ENCODE data around the gene GAPT.

The GAPT gene

DNA sequence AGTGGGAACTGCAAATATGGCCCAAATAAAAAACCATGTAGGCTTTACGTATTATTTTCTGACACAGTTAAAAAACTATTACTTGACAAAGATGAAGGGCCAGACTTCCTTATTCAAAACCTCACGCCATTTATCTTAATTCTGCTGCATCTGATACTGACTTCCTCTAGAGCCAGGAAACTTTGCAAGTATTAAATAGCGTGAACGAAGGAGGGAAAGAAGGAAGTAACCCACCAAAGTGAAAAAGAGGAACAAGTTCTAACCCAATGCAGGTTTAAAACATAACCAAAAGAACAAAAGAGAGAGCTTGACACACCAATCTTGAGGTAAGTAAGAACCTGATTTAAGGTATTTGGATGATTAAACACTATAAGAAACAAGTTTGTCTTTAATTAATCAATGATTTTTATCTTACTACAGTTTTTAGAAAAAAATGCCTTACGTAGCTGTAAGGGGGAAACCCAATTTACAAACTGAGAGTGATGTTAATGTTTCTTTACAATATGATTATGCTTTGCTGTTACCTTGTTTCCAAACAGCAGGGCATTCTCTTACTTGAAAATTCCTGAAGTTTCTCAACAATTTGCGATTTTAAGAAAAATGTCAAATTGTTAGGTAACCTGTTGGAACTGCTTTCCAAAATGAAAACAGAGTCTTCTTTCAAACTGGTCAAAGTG, at the start of gene GAPT:
GAPT (plus strand) TSS at position 220 of the 677 bp plus-strand sequence. CDS start 3,102 bp downstream, outside the sequence.
- DNase-seq, result no peak

DNA sequence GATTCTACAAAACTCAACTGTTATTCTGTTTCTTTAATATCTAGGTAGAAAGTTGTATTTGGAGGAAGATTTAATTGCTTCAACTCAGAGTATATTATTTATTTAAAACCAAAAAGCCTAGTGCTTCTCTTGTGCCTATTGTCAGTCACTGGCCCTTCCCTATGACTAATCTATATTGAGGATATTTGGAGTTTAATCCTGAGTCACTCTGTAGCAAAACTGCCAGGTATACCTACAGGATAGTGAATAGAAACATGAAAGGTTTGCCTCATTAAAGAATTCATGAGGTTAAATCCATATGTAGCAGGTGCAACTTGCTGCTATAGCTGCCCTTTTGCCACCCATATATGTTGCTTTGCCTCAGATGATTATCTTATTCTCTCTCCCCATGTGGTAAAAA, 46.4 kb upstream of the GAPT start:
- no peak for DNase-seq

DNA sequence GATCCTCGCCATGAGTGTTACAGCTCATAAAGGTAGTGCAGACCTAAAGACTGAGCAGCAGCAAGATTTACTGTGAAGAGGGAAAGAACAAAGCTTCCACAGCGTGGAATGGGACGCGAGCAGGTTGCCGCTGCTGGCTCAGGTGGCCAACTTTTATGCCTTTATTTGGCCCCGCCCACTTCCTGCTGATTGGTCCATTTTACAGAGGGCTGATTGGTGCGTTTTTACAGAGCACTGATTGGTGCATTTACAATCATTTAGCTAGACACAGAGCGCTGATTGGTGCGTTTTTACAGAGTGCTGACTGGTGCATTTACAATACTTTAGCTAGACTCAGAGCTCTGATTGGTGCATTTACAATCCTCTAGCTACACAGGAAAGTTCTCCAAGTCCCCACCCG, 45.2 kb upstream of the GAPT start:
- no peak for DNase-seq

DNA sequence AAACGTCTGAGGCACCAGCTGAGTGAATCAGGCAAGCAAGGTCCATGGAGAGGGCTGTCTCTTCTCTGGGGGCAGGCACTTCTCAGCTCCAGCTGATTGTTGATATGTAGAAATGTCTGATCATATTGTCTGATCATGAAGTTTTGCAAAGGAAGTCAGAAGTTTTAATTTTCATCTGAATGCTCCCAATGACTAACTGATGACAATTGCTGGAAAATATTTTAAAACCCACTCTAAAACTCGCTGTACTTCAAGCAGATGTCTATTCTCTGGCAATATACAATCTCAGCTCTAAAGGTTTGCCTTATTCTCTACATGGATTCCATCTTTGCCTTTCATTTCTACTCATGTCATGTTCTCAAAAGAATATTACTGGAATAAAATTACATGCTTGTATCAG, 44.0 kb upstream of the GAPT start:
- no peak for DNase-seq

DNA sequence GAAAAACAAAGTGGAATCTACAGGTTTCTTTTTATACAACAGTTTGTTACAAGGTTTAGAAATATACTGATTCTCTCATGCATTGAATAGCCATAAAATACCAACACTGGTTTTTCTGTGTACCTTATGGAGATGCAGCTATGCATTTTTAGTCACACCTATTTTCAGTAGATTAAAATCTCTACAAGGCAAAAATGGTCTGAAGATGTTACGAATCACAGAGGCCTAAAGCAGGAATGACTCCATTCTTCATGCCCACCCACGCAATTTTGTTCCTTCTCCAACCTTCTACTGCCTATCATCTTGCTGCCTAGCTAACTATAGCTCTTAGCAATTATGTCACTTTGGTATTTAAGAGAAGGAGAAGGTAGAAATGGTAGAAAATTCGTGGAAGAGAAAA, 41.2 kb upstream of the GAPT start:
- DNase-seq, result no peak

DNA sequence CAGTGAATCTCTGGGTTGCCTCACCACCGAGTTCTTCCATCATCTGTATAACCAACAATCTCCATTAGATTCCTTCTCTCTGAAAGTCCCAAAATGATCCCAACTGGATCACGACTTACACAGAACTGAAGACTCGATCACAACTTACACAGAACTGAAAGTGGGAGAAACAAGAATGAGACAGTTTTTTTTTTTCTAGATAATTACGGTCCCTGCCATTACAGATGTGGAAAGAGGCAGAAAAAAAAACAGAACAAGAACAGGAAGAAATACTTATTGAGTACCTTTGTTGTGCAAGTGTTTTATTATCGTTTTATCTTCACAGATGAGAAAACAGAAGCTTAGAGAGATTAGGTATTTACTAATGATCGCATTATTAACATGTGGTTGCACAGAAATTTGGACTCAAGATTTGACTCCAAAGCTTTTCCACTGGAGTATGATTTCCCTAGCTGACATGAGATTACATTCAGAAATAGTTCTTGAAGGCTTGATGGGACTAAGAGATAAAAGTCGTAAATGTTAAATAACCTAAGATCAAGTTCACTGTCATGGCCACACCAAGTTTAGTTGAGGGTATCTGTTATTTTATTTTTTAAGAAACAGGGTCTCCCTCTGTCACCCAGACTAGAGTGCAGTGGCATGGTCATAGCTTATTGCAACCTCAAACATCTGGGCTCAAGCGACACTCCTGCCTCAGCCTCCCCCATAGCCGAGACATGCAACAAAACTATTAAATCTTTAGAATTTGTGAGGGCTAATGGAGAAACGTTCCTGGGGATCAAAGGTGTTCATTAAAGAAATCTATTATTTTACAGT, 40.2 kb upstream of the GAPT start:
- DNase-seq, result no peak

DNA sequence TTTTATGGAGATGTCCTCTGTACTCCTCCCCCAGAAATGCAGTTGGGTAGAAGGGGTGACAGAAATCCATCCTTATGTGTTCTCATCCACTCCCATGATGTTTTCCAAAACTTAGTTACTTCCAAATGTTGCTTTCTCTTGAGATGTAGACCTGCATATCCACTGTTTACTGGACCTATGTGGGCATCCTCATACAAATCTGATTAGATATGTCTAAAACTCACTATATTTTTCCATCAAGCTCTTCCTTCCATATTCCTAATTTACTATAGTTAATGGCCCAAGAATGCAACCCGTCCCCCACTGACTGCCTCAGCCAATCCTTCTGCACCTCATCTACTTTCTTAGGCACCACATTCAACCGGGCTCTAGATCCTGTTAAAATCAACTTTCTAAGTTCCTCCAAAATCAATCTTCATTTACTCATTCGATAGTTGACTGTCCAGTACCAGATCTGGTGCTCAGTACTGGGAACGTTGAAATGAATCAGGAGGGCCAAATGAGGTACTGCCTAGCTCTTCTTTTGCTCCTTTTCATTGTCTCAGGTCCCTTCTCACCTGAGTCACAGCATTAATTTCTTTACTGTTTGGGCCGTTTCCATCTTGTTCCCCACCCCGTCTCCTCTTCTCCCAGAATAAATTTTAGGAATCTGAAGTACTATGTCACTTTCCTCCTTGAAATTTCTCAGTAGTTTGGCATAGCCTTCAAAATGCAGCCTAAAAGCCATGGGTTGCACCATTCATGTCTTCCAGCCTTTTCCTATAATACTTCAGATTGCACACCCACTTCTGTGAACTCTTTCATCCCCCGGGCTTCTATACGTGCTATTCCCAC, 39.3 kb upstream of the GAPT start:
- DNase-seq, result no peak

DNA sequence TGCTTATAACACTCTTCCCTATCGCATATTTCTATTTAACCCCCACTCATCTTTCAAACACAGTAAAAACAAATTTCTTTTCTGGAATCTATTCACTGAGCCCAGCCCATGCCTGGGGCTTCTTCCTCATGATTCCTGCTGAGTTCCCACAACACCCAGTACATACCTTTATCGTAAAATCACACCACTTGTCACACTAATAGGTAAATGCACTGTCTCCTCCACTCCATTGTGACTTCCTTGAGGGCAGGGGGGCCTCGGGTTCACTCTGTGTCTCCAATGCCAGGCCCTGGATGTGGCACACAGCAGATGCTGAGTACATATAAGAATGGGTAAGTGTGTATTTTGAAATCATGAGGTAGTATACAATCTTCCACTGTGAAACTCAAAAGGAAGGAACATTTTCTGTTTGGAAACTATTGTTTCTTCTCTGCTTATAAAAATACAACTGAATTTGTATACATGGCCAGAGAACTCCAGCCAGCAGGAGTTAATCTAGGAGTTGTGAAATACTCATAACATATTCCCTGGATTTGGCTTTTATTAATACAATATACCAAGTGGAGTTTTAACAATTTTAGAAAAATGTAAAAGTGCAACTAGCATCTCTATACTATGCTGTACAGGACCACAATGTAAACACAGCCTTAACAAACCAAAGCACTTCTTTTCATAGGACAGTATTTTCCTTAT, 38.5 kb upstream of the GAPT start:
- DNase-seq, result no peak

DNA sequence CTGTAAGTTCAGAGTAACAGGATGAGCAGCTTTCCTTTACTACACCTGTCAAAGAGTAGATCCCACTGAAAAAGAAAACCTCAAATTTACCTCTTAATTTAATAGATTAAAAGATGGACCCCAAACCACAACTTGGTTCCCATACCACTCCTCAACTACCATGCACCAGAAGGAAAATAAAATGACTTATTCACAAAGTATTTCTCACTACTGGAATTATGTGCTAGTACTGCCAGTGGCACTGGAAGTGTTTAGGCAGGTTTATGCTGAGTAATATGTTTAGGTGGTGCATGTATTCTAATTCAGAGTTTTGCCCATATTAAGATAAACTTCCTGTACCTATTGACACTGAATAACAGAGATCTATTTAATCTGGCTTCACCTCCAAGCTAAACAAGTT, 37.9 kb upstream of the GAPT start:
- no peak for DNase-seq

DNA sequence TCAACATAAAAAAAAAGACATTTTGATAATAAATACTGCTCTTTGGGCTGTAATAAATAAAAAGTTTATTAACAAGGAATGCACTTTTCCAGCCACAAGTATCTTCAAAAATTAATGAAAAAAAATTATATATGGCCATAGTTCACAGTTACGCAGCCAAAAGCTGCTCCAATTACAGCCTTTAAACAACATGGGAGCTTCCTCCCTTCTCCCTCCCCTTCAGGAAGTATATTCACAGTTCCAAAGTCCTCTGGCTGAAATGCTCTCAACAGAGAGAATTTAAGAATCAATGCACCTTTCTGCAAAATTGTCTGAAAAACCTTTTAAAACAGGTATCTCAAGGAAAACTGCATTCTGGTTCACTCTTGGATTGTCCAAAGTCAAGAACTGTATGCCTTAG, 37.2 kb upstream of the GAPT start:
- DNase-seq, result no peak

DNA sequence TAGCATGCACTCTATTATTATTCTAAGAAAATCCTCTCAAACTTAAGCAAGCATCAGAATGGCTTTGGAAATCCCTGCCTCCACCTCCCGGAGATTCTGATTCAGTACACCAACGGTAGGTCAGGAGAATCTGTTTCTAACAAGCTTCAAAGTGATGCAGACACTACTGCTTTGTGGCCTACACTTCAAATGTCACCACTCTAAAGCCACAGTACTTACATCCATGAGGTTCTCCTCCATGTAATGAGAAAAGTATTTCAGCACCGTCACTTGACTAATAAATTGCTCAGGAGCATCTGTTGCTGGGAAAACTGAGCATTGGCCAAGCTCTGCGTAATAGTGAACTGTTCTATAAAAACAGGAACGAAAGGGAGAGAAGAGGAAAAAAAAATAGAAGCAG, 36.2 kb upstream of the GAPT start:
- no peak for DNase-seq

DNA sequence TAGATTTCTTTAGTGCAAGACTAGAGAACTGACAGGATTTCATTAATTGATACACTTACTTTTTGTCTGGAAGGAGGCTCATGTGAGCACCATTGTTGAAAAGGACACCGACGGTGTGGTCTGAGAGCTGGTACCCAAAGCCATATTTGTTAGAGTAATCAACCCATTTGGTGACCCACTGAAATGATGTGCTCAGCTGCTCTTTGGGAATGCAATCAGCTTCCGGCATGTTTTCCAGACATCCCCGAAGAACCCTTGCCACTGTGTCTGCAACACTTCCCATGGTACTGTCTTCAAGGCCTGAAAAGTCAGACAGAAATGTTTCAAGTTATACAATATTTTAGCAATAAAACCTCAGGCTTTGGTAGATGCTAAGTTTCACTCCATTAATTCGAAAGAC, 35.8 kb upstream of the GAPT start:
- DNase-seq, result no peak

DNA sequence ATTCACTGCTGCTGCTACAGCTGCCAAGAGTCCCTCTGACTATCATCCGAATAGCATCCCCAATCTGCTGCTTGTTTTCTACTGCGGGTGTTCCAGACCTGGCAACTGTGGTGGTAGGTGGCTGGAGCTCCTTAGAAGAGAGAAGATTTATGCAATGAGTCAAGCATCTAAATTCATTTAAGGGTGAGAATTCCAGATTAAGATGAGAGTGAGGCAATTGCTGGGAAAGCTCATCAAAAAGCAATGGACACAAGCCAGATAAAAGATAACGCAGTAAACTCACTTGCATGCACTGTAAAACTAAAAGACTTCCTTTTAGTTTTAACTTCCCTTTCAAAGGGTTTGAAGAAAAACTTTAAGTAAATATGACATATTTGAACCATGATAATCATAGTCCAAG, 35.2 kb upstream of the GAPT start:
- no peak for DNase-seq

DNA sequence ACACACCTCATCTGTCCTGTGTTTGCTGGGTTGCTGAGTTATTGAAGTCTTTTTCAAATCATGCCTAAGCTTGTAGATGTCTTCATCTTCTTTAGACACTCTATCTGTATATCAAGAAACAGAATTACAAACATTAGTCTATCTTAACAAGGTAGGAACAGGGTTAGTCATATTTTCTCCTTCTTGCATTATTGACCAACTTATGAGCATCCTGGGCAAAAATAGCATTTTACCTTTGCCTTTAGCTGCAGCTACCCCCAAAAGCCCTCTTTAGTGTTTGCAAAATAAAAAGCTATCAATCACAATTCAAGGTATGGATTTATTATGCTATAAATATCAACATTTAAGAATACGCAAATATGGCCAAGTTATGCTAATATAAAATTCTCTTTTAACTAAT, 34.7 kb upstream of the GAPT start:
- DNase-seq, result no peak

DNA sequence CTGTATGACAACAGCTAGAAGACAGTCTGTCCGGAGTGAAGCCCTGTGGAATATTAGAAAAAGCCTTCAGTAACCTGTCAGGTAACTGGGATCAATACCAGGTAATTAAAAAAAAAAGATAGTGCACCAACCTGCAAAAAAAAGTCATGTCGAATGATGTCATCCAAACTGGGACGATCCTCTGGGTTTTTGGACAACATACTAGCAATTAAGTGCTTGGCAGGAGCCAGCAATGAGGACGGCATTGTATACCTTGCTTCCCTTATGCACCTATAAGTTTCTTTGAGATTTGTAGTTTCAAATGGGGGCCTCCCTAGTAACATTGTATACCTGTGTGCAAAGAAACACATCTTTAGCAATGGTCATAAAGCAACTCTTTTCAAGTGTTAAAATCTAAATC, 34.2 kb upstream of the GAPT start:
- DNase-seq, result no peak

DNA sequence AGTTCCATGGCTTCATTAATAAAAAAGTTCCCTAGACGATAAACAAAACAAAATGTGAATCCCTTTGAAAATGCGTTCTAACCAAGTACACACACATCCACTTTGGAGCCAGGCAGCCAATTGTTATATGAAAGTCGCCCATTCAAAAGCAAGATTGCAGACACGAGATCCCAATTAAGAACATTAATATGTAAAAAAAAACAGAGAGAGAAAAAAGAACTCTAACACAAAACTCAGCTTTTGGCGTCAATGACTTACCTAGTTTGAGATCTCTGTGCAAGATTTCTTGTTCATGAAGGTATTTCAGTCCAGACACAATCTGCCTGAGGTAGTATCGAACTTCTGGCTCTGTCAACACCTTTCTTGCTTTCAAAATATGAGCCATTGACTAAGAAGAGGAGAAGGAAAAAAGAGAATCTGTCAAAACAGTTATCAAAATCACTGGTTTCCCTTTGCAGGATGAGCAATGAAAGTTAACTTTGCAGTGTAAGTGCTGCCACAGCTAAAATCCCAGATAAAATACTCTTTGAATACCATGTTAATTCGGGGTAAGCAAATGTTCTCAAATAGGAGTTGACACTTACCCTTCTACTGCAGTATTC, 33.0 kb upstream of the GAPT start:
- DNase-seq, result no peak

DNA sequence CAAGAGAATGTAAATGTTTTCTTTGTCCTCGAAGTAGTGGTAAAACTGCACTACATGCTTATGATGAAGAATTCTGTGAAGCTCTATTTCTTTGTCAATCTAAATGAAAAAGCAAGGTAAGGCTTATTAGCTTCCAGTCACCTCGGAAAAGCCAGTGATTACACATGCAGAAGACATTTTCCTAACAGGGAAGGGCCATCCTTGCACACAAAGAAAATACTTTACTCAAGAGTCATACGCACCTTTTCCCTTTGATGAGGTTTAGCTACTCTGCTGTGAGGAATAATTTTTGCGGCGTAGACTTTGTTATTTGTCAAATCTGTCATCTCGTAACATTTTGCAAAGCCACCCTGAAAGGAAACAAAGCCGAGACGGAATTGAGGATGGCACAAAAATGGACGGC, 32.5 kb upstream of the GAPT start:
- DNase-seq, result no peak

DNA sequence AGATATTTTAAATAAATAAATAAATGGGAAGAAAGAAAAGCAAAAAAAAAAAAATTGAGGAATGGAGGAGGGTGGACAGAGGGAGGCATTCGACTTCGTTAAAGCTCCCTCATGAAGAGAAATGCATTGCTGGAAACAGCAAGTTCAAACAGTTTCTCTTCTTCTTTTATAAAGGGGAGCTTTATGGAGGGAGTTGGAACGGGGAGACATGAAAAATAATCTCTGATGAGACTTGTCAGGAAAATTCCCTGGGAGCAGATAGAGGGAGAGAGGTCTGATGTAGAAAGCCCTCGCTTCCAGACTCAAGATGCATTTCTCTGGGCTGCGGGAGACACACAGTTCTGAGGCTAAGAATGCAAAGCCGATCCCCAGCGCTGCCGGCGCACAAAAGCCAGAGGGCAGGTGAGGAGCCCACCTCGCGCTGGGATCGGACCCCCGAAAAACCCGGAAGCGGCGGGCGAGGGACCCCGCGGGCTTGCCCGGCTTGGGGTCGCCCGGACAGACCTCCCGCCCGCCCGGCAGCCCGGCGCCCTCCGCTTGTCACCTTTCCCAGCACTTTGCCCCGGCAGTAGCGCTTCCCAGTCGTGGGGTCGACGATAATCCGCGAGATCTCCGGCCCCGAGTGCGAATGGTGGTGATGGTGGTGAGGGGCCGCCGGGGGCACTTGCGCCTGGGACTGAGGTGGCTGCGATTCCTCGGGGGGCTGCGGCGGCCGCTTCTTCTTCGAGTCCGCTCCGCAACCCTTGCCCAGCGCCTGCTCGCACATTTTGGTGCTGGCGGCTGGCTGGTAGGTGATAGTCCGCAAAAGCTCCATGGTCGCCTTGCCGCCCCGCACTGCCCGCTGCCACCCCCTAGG, 31.9 kb upstream of the GAPT start:
- no peak for DNase-seq

DNA sequence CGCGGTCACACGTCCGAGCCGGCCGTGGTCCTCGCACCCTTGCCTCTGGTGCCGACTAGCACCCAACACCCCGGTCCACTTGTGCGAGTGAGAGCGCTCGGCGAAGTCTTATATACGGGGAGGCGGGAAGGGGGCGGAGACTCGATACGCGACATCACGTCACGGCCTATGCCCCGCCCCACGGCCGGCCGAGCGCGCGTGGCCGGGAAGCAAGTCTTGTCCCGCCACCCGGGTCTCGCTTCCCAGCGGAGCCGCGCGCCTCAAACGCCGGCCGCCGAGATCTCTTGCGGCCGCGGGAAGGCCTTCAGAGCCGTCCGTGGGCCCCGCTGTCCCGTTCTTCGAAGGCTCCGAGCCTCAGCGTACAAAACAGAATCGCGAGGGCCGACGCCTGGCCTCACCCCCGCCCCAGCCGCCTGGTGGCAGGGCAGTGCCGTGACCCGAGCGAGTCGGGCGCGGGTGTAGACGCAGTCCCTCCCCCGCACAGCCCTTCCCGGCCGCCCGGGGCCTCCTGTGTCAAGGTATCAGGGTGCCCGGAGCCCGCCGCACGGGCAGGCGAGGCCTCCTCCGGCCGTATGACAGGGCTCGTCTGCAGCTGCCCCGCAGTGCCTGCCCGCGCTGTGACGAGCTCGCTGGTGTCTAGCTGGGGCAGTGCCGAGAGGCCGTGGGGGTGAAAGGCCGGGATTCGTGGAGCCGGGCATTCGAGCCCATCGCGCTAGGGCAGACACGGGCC, 31.1 kb upstream of the GAPT start, which contains the start of gene PLK2:
PLK2 (minus strand) TSS at position 85 of the 730 bp plus-strand sequence. CDS start 127 bp downstream, outside the sequence.
- DNase-seq, result peak; percentile 95

DNA sequence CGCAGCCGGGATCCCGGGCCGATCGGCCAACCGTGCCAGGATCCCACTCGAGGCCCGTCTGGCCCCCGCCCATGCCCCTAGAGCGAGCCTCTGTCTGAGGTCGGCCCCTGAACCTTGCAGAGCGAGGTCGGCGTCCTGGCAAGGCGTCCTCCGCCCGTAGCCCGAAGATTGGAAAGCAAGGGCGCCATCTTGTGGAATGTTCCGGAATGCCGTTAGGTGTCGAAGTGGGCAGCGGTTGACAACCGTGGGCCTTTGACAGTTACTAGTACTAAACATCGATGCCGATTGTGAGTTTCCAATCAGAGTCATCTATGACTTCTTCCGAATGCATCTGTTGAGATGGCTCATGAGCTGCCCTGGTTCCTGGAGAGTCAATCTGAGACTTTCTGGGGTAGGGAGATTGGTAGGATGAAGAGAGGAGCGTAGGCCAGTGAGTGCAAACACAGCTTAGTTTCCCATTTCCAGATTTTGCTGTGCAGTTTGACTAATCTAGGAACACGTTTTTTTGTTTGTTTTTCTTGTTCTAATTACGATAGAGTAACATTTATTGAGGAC, 30.4 kb upstream of the GAPT start:
- DNase-seq, result peak; percentile 90
